ENCODE data around the gene EPYC.

- TF ChIP-seq EZH2 (IDR thresholded peaks at IDR 0.05; ENCODE audit: insufficient read depth, poor library complexity, severe bottlenecking) (no peak), EZH2phosphoT487 (IDR thresholded peaks at IDR 0.05; ENCODE audit: insufficient read depth, low read depth) (no peak)
These were observed 16.3 kb upstream of the EPYC start for GRCh38 chr12:91021076-91021475.

Measured in GM23248 (cell line).